ENCODE results near the gene ZNF665.

- no peak for TF ChIP-seq CTCF (IDR thresholded peaks at IDR 0.05; ENCODE audit: insufficient read depth, low read depth, low read length)
- TF ChIP-seq EZH2 (IDR thresholded peaks at IDR 0.05; ENCODE audit: insufficient read depth, low read length), result no peak
Measured at GRCh38 chr19:53136432-53136831, 56.7 kb downstream of the ZNF665 start.
